Measurements from ENCODE around the gene PHLDB1. TPM values are rescaled to one million over a fixed set of nuclear protein-coding genes. Genes with fewer than 3 reads are reported as not detected.

PHLDB1 gene
- total and polyA plus RNA-seq, 2 donors (not counting 3 experiments of a cell fraction or from before 2014, with no cell fraction given), result 99.7 to 183 TPM

DNA sequence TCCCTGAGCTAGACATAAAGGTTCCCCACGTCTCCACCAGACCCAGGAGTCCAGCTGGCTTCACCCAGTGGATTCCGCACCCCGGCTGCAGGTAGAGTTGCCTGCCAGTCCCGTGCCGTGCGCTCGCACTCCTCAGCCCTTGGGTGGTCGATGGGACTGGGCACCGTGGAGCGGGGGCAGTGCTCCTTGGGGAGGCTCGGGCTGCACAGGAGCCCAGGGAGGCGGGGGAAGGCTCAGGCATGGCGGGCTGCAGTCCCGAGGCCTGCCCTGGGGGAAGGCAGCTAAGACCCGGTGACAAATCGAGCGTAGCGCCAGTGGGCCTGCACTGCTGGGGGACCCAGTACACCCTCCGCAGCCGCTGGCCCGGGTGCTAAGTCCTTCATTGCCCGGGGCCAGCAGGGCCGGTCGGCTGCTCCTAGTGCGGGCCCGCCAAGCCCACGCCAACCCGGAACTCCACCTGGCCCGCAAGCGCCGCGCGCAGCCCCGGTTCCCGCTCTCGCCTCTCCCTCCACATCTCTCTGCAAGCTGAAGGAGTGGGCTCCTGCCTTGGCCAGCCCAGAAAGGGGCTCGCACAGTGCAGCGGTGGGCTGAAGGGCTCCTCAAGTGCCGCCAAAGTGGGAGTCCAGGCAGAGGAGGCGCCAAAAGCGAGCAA lies 81.6 kb downstream of the PHLDB1 start:
- CTCF ChIA-PET, result interaction anchor here (0.8 to 3.8 kb wide), 24 partner anchors 8 to 278 kb away, joined by 3 to 45 read pairs (median 5); partner anchors contain the start of genes TREH and UPK2
- Histone ChIP-seq H3K79me2 (ENCODE audit: control insufficient read depth, insufficient read depth, low read length) (no peaks in the 10 kb centered on the region), H3K4me2 (ENCODE audit: insufficient read depth, low read length) (peak overlapping the region; percentile 64), H3K4me1 (ENCODE audit: control insufficient read depth, extremely low read depth, insufficient read depth, low read length) (no peaks in the 10 kb centered on the region), H3K27me3 (ENCODE audit: control insufficient read depth in 2 of 2, insufficient read depth in 2 of 2, low read length in 2 of 2) (peaks cover 2 to 3% of the 10 kb centered on the region in 2 experiments), H4K20me1 (replicated peaks; ENCODE audit: control insufficient read depth, extremely low read depth, insufficient read depth, low read length) (no peaks in the 10 kb centered on the region), H2AFZ (ENCODE audit: low read depth, low read length) (peak overlapping the region; percentile 98), H3K9me3 (replicated peaks; ENCODE audit: control insufficient read depth, insufficient read depth, low read length) (no peaks in the 10 kb centered on the region), H3K27ac (ENCODE audit: insufficient read depth, low read depth, low read length) (no peak overlapping the region), H3K36me3 (ENCODE audit: control insufficient read depth in 2 of 2, extremely low read depth in 1 of 2, insufficient read depth in 2 of 2, low read length in 2 of 2) (no peaks in the 10 kb centered on the region), H3K9ac (replicated peaks; ENCODE audit: extremely low read depth, insufficient read depth, low read length) (no peak overlapping the region), H3K4me3 (replicated peaks in 1 of 3; ENCODE audit: insufficient read depth in 1 of 3, low read depth in 1 of 3, low read length in 3 of 3) (peak overlapping the region in 1 of 3 experiments; percentile 5), H3K9me1 (replicated peaks; ENCODE audit: control insufficient read depth, extremely low read depth, insufficient read depth, low read length) (no peaks in the 10 kb centered on the region)
- no peak for FAIRE-seq
- intact Hi-C loops (cut with micrococcal nuclease) (no loop called here), dilution Hi-C loops (cut with MboI; ENCODE audit: extremely low pct_ligation_motif_present, low sequenced_read_pairs) (no loop called here)
- POLR2A ChIA-PET, result no interaction called here
- no TSS peak for BruUV-seq (replicated peaks)
- DNase-seq (ENCODE audit: low read depth, low spot score), result no peak
- TF ChIP-seq POLR2AphosphoS5 (IDR thresholded peaks at IDR 0.05; ENCODE audit: insufficient read depth, low read depth, low read length) (no peak), FOS (IDR thresholded peaks at IDR 0.05; ENCODE audit: borderline replicate concordance, insufficient read depth, low read length) (no peak), JUN (IDR thresholded peaks at IDR 0.05; ENCODE audit: borderline replicate concordance, insufficient read depth, insufficient read length, low read depth) (no peak)
- TF ChIP-seq, protein P1, sequence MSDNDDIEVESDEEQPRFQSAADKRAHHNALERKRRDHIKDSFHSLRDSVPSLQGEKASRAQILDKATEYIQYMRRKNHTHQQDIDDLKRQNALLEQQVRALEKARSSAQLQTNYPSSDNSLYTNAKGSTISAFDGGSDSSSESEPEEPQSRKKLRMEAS (IDR thresholded peaks at IDR 0.05; ENCODE audit: insufficient read depth, insufficient read length), result no peak

GRCh38 chr11:118689503-118689851 lies 82.1 kb downstream of the PHLDB1 start:
- no peaks in the 10 kb centered on the region for H3K79me2 ChIP-seq (ENCODE audit: control insufficient read depth, insufficient read depth, low read length)
- intact Hi-C loops (cut with micrococcal nuclease) (no loop called here), dilution Hi-C loops (cut with MboI; ENCODE audit: extremely low pct_ligation_motif_present, low sequenced_read_pairs) (no loop called here)
- BruUV-seq (replicated peaks), result no TSS peak
- H3K36me3 ChIP-seq (ENCODE audit: control insufficient read depth in 2 of 2, extremely low read depth in 1 of 2, insufficient read depth in 2 of 2, low read length in 2 of 2), result no peaks in the 10 kb centered on the region
- no peaks in the 10 kb centered on the region for H3K9me3 ChIP-seq (replicated peaks; ENCODE audit: control insufficient read depth, insufficient read depth, low read length)
- DNase-seq (ENCODE audit: low read depth, low spot score), result peak; percentile 10
- ChIA-PET POLR2A (interaction anchor here (0.6 kb wide), 2 partner anchors 68 to 100 kb away, joined by 3 read pairs; no protein-coding TSS in a partner anchor), CTCF (interaction anchor here (0.6 to 3.8 kb wide), 43 partner anchors 9 to 882 kb away, joined by 3 to 45 read pairs (median 4); partner anchors contain the start of genes BCL9L, DDX6, TREH and UPK2)
- TF ChIP-seq GATA2 (IDR thresholded peaks at IDR 0.05; ENCODE audit: insufficient read depth, insufficient read length, low read depth, low read length), result no peak
- TF ChIP-seq EZH2 (IDR thresholded peaks at IDR 0.05; ENCODE audit: borderline replicate concordance, low read depth, low read length, severe bottlenecking), result no peak
- no peak for TF ChIP-seq POLR2AphosphoS5 (IDR thresholded peaks at IDR 0.05; ENCODE audit: insufficient read depth, low read depth, low read length)
- no peak for TF ChIP-seq CTCF (IDR thresholded peaks at IDR 0.05; ENCODE audit: extremely low read depth in 1 of 2, insufficient read depth in 1 of 2, low read depth in 1 of 2, low read length in 2 of 2)
- TF ChIP-seq JUN (IDR thresholded peaks at IDR 0.05; ENCODE audit: borderline replicate concordance, insufficient read depth, insufficient read length, low read depth), result no peak
- TF ChIP-seq POLR2A (IDR thresholded peaks at IDR 0.05; ENCODE audit: low read depth, low read length), result no peak
- no peak for TF ChIP-seq FOS (IDR thresholded peaks at IDR 0.05; ENCODE audit: borderline replicate concordance, insufficient read depth, low read length)
- no peak for TF ChIP-seq MYC (IDR thresholded peaks at IDR 0.05; ENCODE audit: low read depth, low read length)
- TF ChIP-seq, protein P1 (IDR thresholded peaks at IDR 0.05; ENCODE audit: insufficient read depth, insufficient read length), result no peak
- FAIRE-seq, result no peak
- no peak overlapping the region for H3K9ac ChIP-seq (replicated peaks; ENCODE audit: extremely low read depth, insufficient read depth, low read length)
- no peak overlapping the region for H3K27ac ChIP-seq (ENCODE audit: insufficient read depth, low read depth, low read length)
- peak overlapping the region; percentile 64 for H3K4me2 ChIP-seq (ENCODE audit: insufficient read depth, low read length)
- no peaks in the 10 kb centered on the region for H4K20me1 ChIP-seq (replicated peaks; ENCODE audit: control insufficient read depth, extremely low read depth, insufficient read depth, low read length)
- H3K9me1 ChIP-seq (replicated peaks; ENCODE audit: control insufficient read depth, extremely low read depth, insufficient read depth, low read length), result no peaks in the 10 kb centered on the region
- H3K4me1 ChIP-seq (ENCODE audit: control insufficient read depth, extremely low read depth, insufficient read depth, low read length), result no peaks in the 10 kb centered on the region
- H2AFZ ChIP-seq (ENCODE audit: low read depth, low read length), result peak overlapping the region; percentile 98
- peaks cover 2 to 3% of the 10 kb centered on the region in 2 experiments for H3K27me3 ChIP-seq (ENCODE audit: control insufficient read depth in 2 of 2, insufficient read depth in 2 of 2, low read length in 2 of 2)
- peak overlapping the region in 2 of 3 experiments; percentile 5 to 6 for H3K4me3 ChIP-seq (replicated peaks in 1 of 3; ENCODE audit: insufficient read depth in 1 of 3, low read depth in 1 of 3, low read length in 3 of 3)
